C1 segment of cervical spinal cord (tissue), 14 donors: ENCODE data around the gene MED12L.
A peak's percentile ranks its signal among the peaks of the same experiment; 100 is the strongest.

Experiments used
- DNase-seq, 14 donors: peaks; one replicate each; lab custom pipeline; 2025; lab: John Stamatoyannopoulos, UW

MED12L gene

GRCh38 chr3:151446002-151446340, 360.5 kb downstream of the MED12L start:
- DNase-seq = no peak

- no peak for DNase-seq
These were observed 366.9 kb downstream of the MED12L start for GRCh38 chr3:151452368-151452767.

GRCh38 chr3:151452841-151453240, 367.4 kb downstream of the MED12L start:
- no peak for DNase-seq

GRCh38 chr3:151456065-151456464, 370.6 kb downstream of the MED12L start:
- DNase-seq = no peak

GRCh38 chr3:151459358-151459757, 373.9 kb downstream of the MED12L start:
- DNase-seq = no peak

GRCh38 chr3:151460228-151460627, 374.8 kb downstream of the MED12L start:
- DNase-seq = no peak

- DNase-seq = no peak
These were observed 375.4 kb downstream of the MED12L start, which contains the start of gene IGSF10 for GRCh38 chr3:151460774-151461450. IGSF10 (minus strand) TSS chr3:151461061; CDS start chr3:151458709, 2,352 bp downstream.

- no peak for DNase-seq
These were observed 376.9 kb downstream of the MED12L start for GRCh38 chr3:151462278-151462780.

- DNase-seq = no peak
These were observed 377.5 kb downstream of the MED12L start for GRCh38 chr3:151462991-151463390.

GRCh38 chr3:151467069-151467468, 381.6 kb downstream of the MED12L start:
- no peak for DNase-seq

GRCh38 chr3:151468284-151468917, 382.9 kb downstream of the MED12L start:
- DNase-seq = peak in 1 of 14 donors; percentile 3

- no peak for DNase-seq
These were observed 391.0 kb downstream of the MED12L start for GRCh38 chr3:151476344-151477018.

- no peak for DNase-seq
These were observed 392.3 kb downstream of the MED12L start for GRCh38 chr3:151477591-151478334.

- DNase-seq = no peak
These were observed 392.9 kb downstream of the MED12L start for GRCh38 chr3:151478335-151478697.

GRCh38 chr3:151479452-151479851, 394.0 kb downstream of the MED12L start:
- no peak for DNase-seq

GRCh38 chr3:151480492-151480891, 395.0 kb downstream of the MED12L start:
- no peak for DNase-seq

- DNase-seq = no peak
These were observed 398.0 kb downstream of the MED12L start for GRCh38 chr3:151483488-151483887.

- DNase-seq = no peak
These were observed 398.6 kb downstream of the MED12L start for GRCh38 chr3:151483961-151484520.
